Sigmoid colon (tissue), 7 donors: ENCODE measurements around the gene ILKAP. TPM values are rescaled to one million over a fixed set of nuclear protein-coding genes. Genes with fewer than 3 reads are reported as not detected.

Experiments
- DNase-seq: peaks from one replicate; pipeline ENCODE4 v3.0.0-alpha.2; 2019
- H3K27ac ChIP-seq, 4 donors: fragments of 200-600 bp; sonication (generic); one replicate each; pipeline ENCODE4 v1.5.1; 2016 to 2019; ENCODE audit warnings: mild to moderate bottlenecking in 1 of 4
- H3K27me3 ChIP-seq, 3 donors: fragments of 200-600 bp; sonication (generic); one replicate each; pipeline ENCODE4 v1.5.1; 2019; ENCODE audit warnings: mild to moderate bottlenecking in 1 of 3
- H3K36me3 ChIP-seq, 4 donors: fragments of 200-600 bp; sonication (generic); one replicate each; pipeline ENCODE4 v1.5.1; 2016 to 2019
- H3K4me1 ChIP-seq, 4 donors: fragments of 200-600 bp; sonication (generic); one replicate each; pipeline ENCODE4 v1.5.1; 2017 to 2019
- H3K4me3 ChIP-seq, 4 donors: fragments of 200-600 bp; sonication (generic); one replicate each; pipeline ENCODE4 v1.5.1; 2017 to 2019; ENCODE audit warnings: mild to moderate bottlenecking in 2 of 4, moderate library complexity in 1 of 4
- H3K9me3 ChIP-seq, 4 donors: fragments of 200-600 bp in 3 of 4; sonication (generic) in 3 of 4; one replicate each; pipeline versions ENCODE4 v1.5.1 to v1.6.1; 2013 to 2019
- CTCF ChIP-seq, 4 experiments: fragments of 450-650 bp in 3 of 4; fragments of 200-600 bp in 1 of 4; IDR thresholded peaks; one replicate each; pipeline ENCODE4 v1.5.1; 2016 to 2019; ENCODE audit warnings: antibody characterized with exemption in 4 of 4, mild to moderate bottlenecking in 3 of 4, moderate library complexity in 2 of 4
- EP300 ChIP-seq, 4 donors: sonication (generic); formaldehyde crosslinking; IDR thresholded peaks; one replicate each; pipeline ENCODE4 v1.6.1; 2017; ENCODE audit warnings: antibody characterized with exemption in 4 of 4
- POLR2A ChIP-seq, 2 donors: fragments of 450-650 bp; IDR thresholded peaks; one replicate each; pipeline ENCODE4 v1.6.1; 2016; ENCODE audit warnings: antibody characterized with exemption in 2 of 2, mild to moderate bottlenecking in 2 of 2, moderate library complexity in 2 of 2
- POLR2AphosphoS5 ChIP-seq, 4 donors: sonication (generic); formaldehyde crosslinking; IDR thresholded peaks; one replicate each; pipeline ENCODE4 v1.6.1; 2017; ENCODE audit warnings: antibody characterized with exemption in 4 of 4
- whole genome bisulfite sequencing, 2 donors: extraction: QIAGEN DNeasy Blood & Tissue Kit; methylation state at CpG; one replicate each; pipeline ENCODE4 v1.1.7; 2013; 5-methylcytosine and 5-hydroxymethylcytosine counted together
- intact Hi-C: fragments of 100-400 bp; cut with DNase I; formaldehyde crosslinking; loops from one replicate; pipeline ENCODE4 v1.15.1; 2023
- polyA plus RNA-seq, 3 donors: library from polyadenylated mRNA; stranded (reverse); fragments of 200-250 nt; gene quantifications; one replicate each; pipeline ENCODE4 v1.2.3, GENCODE V29; 2013
- total RNA-seq, 4 donors: library from RNA; depleted of rRNA; stranded (reverse); fragments of >200 nt; gene quantifications; one replicate each; pipeline ENCODE4 v1.1.0, GENCODE V29; 2016
- donor health status: healthy with polysubstance abuse.
- donor health status: Bipolar disorder and iron deficiency.
- donor health status: healthy.

ILKAP gene
- total and polyA plus RNA-seq, 7 donors, result 26.4 to 57.3 (median 40.6) TPM

- Histone ChIP-seq H3K36me3 (no peaks in the 10 kb centered on the region), H3K4me1 (no peaks in the 10 kb centered on the region), H3K4me3 (no peak overlapping the region), H3K27me3 (peaks cover 0 to 4% (median under 1%) of the 10 kb centered on the region in 3 donors), H3K9me3 (no peaks in the 10 kb centered on the region), H3K27ac (no peak overlapping the region)
- intact Hi-C loops, result no loop called here
- TF ChIP-seq POLR2A (IDR thresholded peaks at IDR 0.05) (no peak), EP300 (IDR thresholded peaks at IDR 0.05) (no peak), POLR2AphosphoS5 (IDR thresholded peaks at IDR 0.05) (no peak), CTCF (IDR thresholded peaks at IDR 0.05) (no peak)
- no peak for DNase-seq
- 86 to 92% methylated on average over 27 of the region's 27 CpGs for WGBS, 2 donors
These were observed 81.8 kb downstream of the ILKAP start for GRCh38 chr2:238121511-238122286.

- DNase-seq, result no peak
- no peaks in the 10 kb centered on the region for H3K4me1 ChIP-seq
- no peaks in the 10 kb centered on the region for H3K36me3 ChIP-seq
- intact Hi-C loops, result no loop called here
- no peak overlapping the region for H3K4me3 ChIP-seq
- no peaks in the 10 kb centered on the region for H3K9me3 ChIP-seq
- TF ChIP-seq CTCF (IDR thresholded peaks at IDR 0.05), result no peak
- no peak for TF ChIP-seq POLR2A (IDR thresholded peaks at IDR 0.05)
- no peak for TF ChIP-seq EP300 (IDR thresholded peaks at IDR 0.05)
- TF ChIP-seq POLR2AphosphoS5 (IDR thresholded peaks at IDR 0.05), result no peak
- H3K27me3 ChIP-seq, result peaks cover 0 to 4% (median 4%) of the 10 kb centered on the region in 3 donors
- no peak overlapping the region for H3K27ac ChIP-seq
- WGBS, 2 donors, result 35 to 48% methylated on average over 30 of the region's 30 CpGs
These were observed 82.8 kb downstream of the ILKAP start for GRCh38 chr2:238120463-238121298.

Other genes with a start within 250 kb of the ILKAP start
- gene UBE2F, start 236.7 kb downstream of the ILKAP start, total RNA-seq, result 10 to 100 TPM; 50.7 to 81.5 (median 66.4) TPM
- gene UBE2F, start 236.7 kb downstream of the ILKAP start, polyA plus RNA-seq, result 100 to 1,000 TPM in 1 of 3 donors, 10 to 100 TPM in 2; 51.9 to 115 (median 73.3) TPM
- 10 to 100 TPM; 10.3 to 14.4 (median 11.7) TPM for gene SCLY, start 142.7 kb downstream of the ILKAP start, total RNA-seq
- 10 to 100 TPM in 2 of 3 donors, 1 to 10 TPM in 1; 5.4 to 19.5 (median 10.4) TPM for gene SCLY, start 142.7 kb downstream of the ILKAP start, polyA plus RNA-seq
- gene ESPNL, start 103.4 kb downstream of the ILKAP start, total RNA-seq, result 1 to 10 TPM in 1 of 4 donors, under 1 TPM in 2, not detected in 1; 0.36 to 2.0 (median 0.49) TPM
- under 1 TPM in 1 of 3 donors, not detected in 2; 0.67 TPM for gene ESPNL, start 103.4 kb downstream of the ILKAP start, polyA plus RNA-seq
- 1 to 10 TPM in 1 of 4 donors, under 1 TPM in 3; 0.49 to 3.6 (median 0.76) TPM for gene KLHL30, start 65.0 kb downstream of the ILKAP start, total RNA-seq
- gene KLHL30, start 65.0 kb downstream of the ILKAP start, polyA plus RNA-seq, result under 1 TPM in 1 of 3 donors, not detected in 2; 0.19 TPM
- gene ERFE, start 44.7 kb downstream of the ILKAP start, total RNA-seq, result under 1 TPM in 2 of 4 donors, not detected in 2; 0.49 to 0.71 TPM
- under 1 TPM in 1 of 3 donors, not detected in 2; 0.42 TPM for gene ERFE, start 44.7 kb downstream of the ILKAP start, polyA plus RNA-seq
- 10 to 100 TPM; 13.2 to 27.3 (median 18.1) TPM for gene HES6, start 36.3 kb upstream of the ILKAP start, total RNA-seq
- gene HES6, start 36.3 kb upstream of the ILKAP start, polyA plus RNA-seq, result 10 to 100 TPM; 40.7 to 59.2 (median 52.3) TPM
- gene PER2, start 84.9 kb upstream of the ILKAP start, total RNA-seq, result 10 to 100 TPM in 1 of 4 donors, 1 to 10 TPM in 3; 7.7 to 11.8 (median 9.2) TPM
- gene PER2, start 84.9 kb upstream of the ILKAP start, polyA plus RNA-seq, result 1 to 10 TPM; 3.7 to 7.1 (median 4.2) TPM
- gene TRAF3IP1, start 116.8 kb upstream of the ILKAP start, total RNA-seq, result 10 to 100 TPM; 17.5 to 20.8 (median 18.2) TPM
- gene TRAF3IP1, start 116.8 kb upstream of the ILKAP start, polyA plus RNA-seq, result 10 to 100 TPM in 1 of 3 donors, 1 to 10 TPM in 2; 6.9 to 13.2 (median 7.2) TPM
- 10 to 100 TPM; 13.6 to 36.0 (median 15.3) TPM for gene ASB1, start 223.2 kb upstream of the ILKAP start, total RNA-seq
- 10 to 100 TPM in 1 of 3 donors, 1 to 10 TPM in 2; 3.5 to 20.2 (median 6.0) TPM for gene ASB1, start 223.2 kb upstream of the ILKAP start, polyA plus RNA-seq